Neural crest cell (in vitro differentiated cells): Measurements from ENCODE around the gene MMAB. TPM values are rescaled to one million over a fixed set of nuclear protein-coding genes. Genes with fewer than 3 reads are reported as not detected.
A peak's percentile ranks its signal among the peaks of the same experiment; 100 is the strongest.

ENCODE experiments used
- DNase-seq: peaks from one replicate; pipeline ENCODE4 v3.0.0; 2021; ENCODE audit warnings: low read depth, mixed read lengths, low spot score
- H3K27ac Mint-ChIP-seq: one replicate; pipeline ENCODE4 v1.8.0; 2021; ENCODE audit warnings: mild to moderate bottlenecking, mixed read lengths; ENCODE audit not compliant: unreplicated experiment
- H3K27me3 Mint-ChIP-seq: 2 replicates; pipeline ENCODE4 v1.8.0; 2021; ENCODE audit warnings: low read depth, mild to moderate bottlenecking, mixed read lengths
- H3K36me3 Mint-ChIP-seq: 2 replicates; pipeline ENCODE4 v1.8.0; 2021; ENCODE audit warnings: low read depth, mild to moderate bottlenecking, mixed read lengths
- H3K4me1 Mint-ChIP-seq: 2 replicates; pipeline ENCODE4 v1.8.0; 2021; ENCODE audit warnings: mixed read lengths
- H3K4me3 Mint-ChIP-seq: one replicate; pipeline ENCODE4 v1.8.0; 2021; ENCODE audit warnings: mild to moderate bottlenecking, mixed read lengths
- H3K9me3 Mint-ChIP-seq: 2 replicates; pipeline ENCODE4 v1.8.0; 2021; ENCODE audit warnings: mixed read lengths
- CTCF ChIP-seq: fragments of 200-600 bp; sonication (generic); conservative IDR thresholded peaks from 2 replicates; pipeline ENCODE4 v1.5.0; 2021; ENCODE audit warnings: antibody characterized with exemption, mild to moderate bottlenecking
- long read RNA-seq: library from polyadenylated mRNA; unstranded; transcript quantifications from one replicate; pipeline ENCODE4 v2.0.0, GENCODE V29; 2020
- total RNA-seq: library from RNA; stranded (reverse); gene quantifications from 2 replicates; pipeline ENCODE4 v1.2.1, GENCODE V29; 2021

The MMAB gene
- total RNA-seq = 84.9 and 95.6 TPM in 2 replicates
- long read RNA-seq, full-length matches to known transcripts = 67 of 97 reads
- long read RNA-seq, partial matches to known transcripts = 6 of 97 reads
- long read RNA-seq, other reads (novel, unspliced or antisense) = 24 of 97 reads

GRCh38 chr12:109573029-109573913 is at the start of gene MMAB, which contains the start of gene MVK:
TSS of gene MMAB (minus strand) at chr12:109573504. CDS start at chr12:109573480, 24 bp downstream.
TSS of gene MVK (plus strand) at chr12:109573794. CDS start at chr12:109574823, 1,029 bp downstream.
- peaks cover 59% of the 10 kb centered on the region for H3K4me1 Mint-ChIP-seq

GRCh38 chr12:109621901-109622364 is 48.6 kb upstream of the MMAB start:
- no peak for TF ChIP-seq CTCF
- Mint-ChIP-seq H3K4me3 (no peak overlapping the region), H3K36me3 (no peaks in the 10 kb centered on the region), H3K9me3 (no peaks in the 10 kb centered on the region), H3K4me1 (peaks cover 26% of the 10 kb centered on the region), H3K27me3 (peaks cover 3% of the 10 kb centered on the region), H3K27ac (no peak overlapping the region)
- DNase-seq = no peak

More at GRCh38 chr12:109573029-109573913, at the start of gene MMAB, which contains the start of gene MVK:
- H3K9me3 Mint-ChIP-seq = no peaks in the 10 kb centered on the region
- peak within 1 kb of the TSS; percentile 98 for H3K4me3 Mint-ChIP-seq
- peaks cover 6% of the 10 kb centered on the region for H3K36me3 Mint-ChIP-seq
- H3K27ac Mint-ChIP-seq = peak within 1 kb of the TSS; percentile 99
- no peaks in the 10 kb centered on the region for H3K27me3 Mint-ChIP-seq
- peak; percentile 96 for DNase-seq
- TF ChIP-seq CTCF = no peak

- H3K4me3 Mint-ChIP-seq = no peak overlapping the region
- no peak for TF ChIP-seq CTCF
- no peaks in the 10 kb centered on the region for H3K9me3 Mint-ChIP-seq
- no peak for DNase-seq
- peaks cover 19% of the 10 kb centered on the region for H3K4me1 Mint-ChIP-seq
- H3K36me3 Mint-ChIP-seq = no peaks in the 10 kb centered on the region
- H3K27me3 Mint-ChIP-seq = peaks cover 9% of the 10 kb centered on the region
- H3K27ac Mint-ChIP-seq = no peak overlapping the region
These were observed 47.9 kb upstream of the MMAB start for GRCh38 chr12:109621211-109621694.

- no peak for TF ChIP-seq CTCF
- Mint-ChIP-seq H3K4me3 (no peak overlapping the region), H3K9me3 (no peaks in the 10 kb centered on the region), H3K36me3 (no peaks in the 10 kb centered on the region), H3K27me3 (peaks cover 16% of the 10 kb centered on the region), H3K4me1 (peaks cover 15% of the 10 kb centered on the region), H3K27ac (no peak overlapping the region)
- no peak for DNase-seq
These were observed 45.8 kb upstream of the MMAB start for GRCh38 chr12:109619002-109619604.

GRCh38 chr12:109618082-109618481 is 44.8 kb upstream of the MMAB start:
- no peak for TF ChIP-seq CTCF
- peaks cover 16% of the 10 kb centered on the region for H3K27me3 Mint-ChIP-seq
- H3K36me3 Mint-ChIP-seq = no peaks in the 10 kb centered on the region
- no peak overlapping the region for H3K27ac Mint-ChIP-seq
- DNase-seq = no peak
- no peaks in the 10 kb centered on the region for H3K9me3 Mint-ChIP-seq
- no peak overlapping the region for H3K4me3 Mint-ChIP-seq
- H3K4me1 Mint-ChIP-seq = peaks cover 19% of the 10 kb centered on the region
